K562 (cell line): ENCODE results near the gene HCRTR2. TPM values are rescaled to one million over a fixed set of nuclear protein-coding genes. Genes with fewer than 3 reads are reported as not detected.

ENCODE experiments used
- ATAC-seq: fragments of 200-7000 bp; cut with Tn5 transposase; 3 replicates; pipeline ENCODE4 v1.9.1; 2020; ENCODE audit warnings: moderate library complexity
- BruUV-seq: library from RNA; stranded (reverse); fragments of 400-500 nt; replicated peaks from 2 replicates; lab custom pipeline; 2021; lab: Mats Ljungman, UMichigan
- CTCF ChIA-PET: fragments of 300-600 bp; formaldehyde crosslinking; extraction: SDS; loops from one replicate; lab custom pipeline; 2021; ENCODE audit warnings: low intra/inter-chr PET ratio; lab: Yijun Ruan, JAX
- POLR2A ChIA-PET: fragments of 300-600, 350-650 bp; sonication (Branson Sonifier 250); formaldehyde crosslinking; extraction: SDS; loops from one replicate; lab custom pipeline; 2021; ENCODE audit warnings: antibody characterized with exemption, inconsistent platforms; lab: Yijun Ruan, JAX
- DNase-seq, 4 experiments: peaks; one replicate each; pipeline versions ENCODE4 v3.0.0 to v3.0.0-alpha.2; 2011 to 2018; ENCODE audit warnings: low spot score in 3 of 4, mixed read lengths in 3 of 4; ENCODE audit errors: extremely low read depth in 1 of 4
- FAIRE-seq: peaks from 2 replicates; lab custom pipeline; 2011; peaks lifted over from hg19 to GRCh38; lab: Jason Lieb, UNC
- H2AFZ ChIP-seq: 2 replicates; pipeline ENCODE4 v1.6.0; 2011; ENCODE audit warnings: low read depth, low read length, control low read depth, inconsistent platforms
- H3K27ac ChIP-seq: fragments of 200-600 bp; 3 replicates; pipeline ENCODE4 v1.8.0; 2011; ENCODE audit warnings: low read depth, mild to moderate bottlenecking, control low read depth, inconsistent platforms, low read length, moderate library complexity, mixed read lengths; ENCODE audit errors: extremely low read depth
- H3K27me3 ChIP-seq, 2 experiments: fragments of 300-600 bp in 1 of 2; 2 replicates in 1 of 2; 3 replicates in 1 of 2; pipeline versions ENCODE4 v1.6.0 to v1.8.0; 2011; ENCODE audit warnings: inconsistent platforms in 2 of 2, low read length in 2 of 2, mild to moderate bottlenecking in 1 of 2, mixed read lengths in 1 of 2, moderate library complexity in 1 of 2; ENCODE audit not compliant: control insufficient read depth in 2 of 2, insufficient read depth in 2 of 2
- H3K36me3 ChIP-seq: fragments of 300-600 bp; 3 replicates; pipeline ENCODE4 v1.8.0; 2011; ENCODE audit warnings: mild to moderate bottlenecking, low read length, inconsistent platforms; ENCODE audit not compliant: control insufficient read depth, insufficient read depth
- H3K4me1 ChIP-seq, 2 experiments: fragments of 200-600 bp in 1 of 2; replicated peaks in 1 of 2; 2 replicates in 1 of 2; 3 replicates in 1 of 2; pipeline versions ENCODE4 v1.5.1 to v1.8.0; 2011; ENCODE audit warnings: inconsistent platforms in 2 of 2, low read length in 2 of 2, mild to moderate bottlenecking in 1 of 2, mixed read lengths in 1 of 2, moderate library complexity in 1 of 2; ENCODE audit not compliant: control insufficient read depth in 2 of 2, insufficient read depth in 2 of 2
- H3K4me2 ChIP-seq: 2 replicates; pipeline ENCODE4 v1.6.1; 2011; ENCODE audit warnings: low read length, control low read depth, inconsistent platforms, mixed read lengths; ENCODE audit not compliant: insufficient read depth
- H3K4me3 ChIP-seq: fragments of 200-600 bp; sonication (generic), shearing (Covaris generic); 2 replicates; pipeline ENCODE4 v1.5.1; 2016; ENCODE audit warnings: control low read depth, inconsistent platforms
- H3K79me2 ChIP-seq: fragments of 200-600 bp; 3 replicates; pipeline ENCODE4 v1.8.0; 2011; ENCODE audit warnings: low read length, inconsistent platforms; ENCODE audit not compliant: control insufficient read depth, insufficient read depth
- H3K9ac ChIP-seq, 2 experiments: 2 replicates each; pipeline versions ENCODE4 v1.6.0 to v1.6.1; 2011; ENCODE audit warnings: low read depth in 2 of 2, low read length in 2 of 2, control low read depth in 1 of 2, inconsistent platforms in 1 of 2, mild to moderate bottlenecking in 1 of 2, mixed read lengths in 1 of 2; ENCODE audit not compliant: insufficient read depth in 1 of 2
- H3K9me1 ChIP-seq: one replicate; pipeline ENCODE4 v1.6.0; 2011; ENCODE audit warnings: inconsistent platforms, mild to moderate bottlenecking, low read length, moderate library complexity; ENCODE audit not compliant: control insufficient read depth, insufficient read depth
- H3K9me3 ChIP-seq: replicated peaks from 2 replicates; pipeline ENCODE4 v1.5.1; 2011; ENCODE audit warnings: low read depth, low read length, inconsistent platforms; ENCODE audit not compliant: control insufficient read depth, insufficient read depth
- H4K20me1 ChIP-seq: replicated peaks from 2 replicates; pipeline ENCODE4 v1.6.1; 2011; ENCODE audit warnings: low read length, inconsistent platforms, mixed read lengths; ENCODE audit not compliant: control insufficient read depth, insufficient read depth
- BCL6 ChIP-seq: fragments of 250-450 bp; sonication (Bioruptor Pico); IDR thresholded peaks from 2 replicates; pipeline ENCODE4 v1.4.0; 2020
- CEBPG ChIP-seq, 3 experiments: fragments of 200-800 bp in 1 of 3; sonication (Bioruptor generic) in 1 of 3; sonication (generic) in 1 of 3; formaldehyde crosslinking in 1 of 3; IDR thresholded peaks in 2 of 3; conservative IDR thresholded peaks in 1 of 3; 2 replicates each; pipeline versions ENCODE4 v1.6.1 to v1.8.0; 2016 to 2022; ENCODE audit warnings: missing compliant biosample characterization in 2 of 3, missing genetic modification characterization in 2 of 3, mild to moderate bottlenecking in 1 of 3, missing genetic modification reagents in 1 of 3
- NFATC3 ChIP-seq: fragments of 450-650 bp; IDR thresholded peaks from 2 replicates; pipeline ENCODE4 v1.6.1; 2017; ENCODE audit warnings: mild to moderate bottlenecking
- SLC30A9 ChIP-seq: fragments of 250-450 bp; sonication (Bioruptor Pico); IDR thresholded peaks from 2 replicates; pipeline ENCODE4 v1.8.0; 2022; ENCODE audit warnings: mild to moderate bottlenecking, moderate library complexity
- SMAD4 ChIP-seq: fragments of 250-450 bp; sonication (Bioruptor Pico); conservative IDR thresholded peaks from 2 replicates; pipeline ENCODE4 v1.8.0; 2021; ENCODE audit warnings: inconsistent platforms, mild to moderate bottlenecking, moderate library complexity
- SREBF1 ChIP-seq: fragments of 150-350 bp; IDR thresholded peaks from 2 replicates; pipeline ENCODE4 v1.6.1; 2014; ENCODE audit warnings: antibody characterized with exemption, low read depth, low read length, borderline replicate concordance
- ZNF316 ChIP-seq: fragments of 450-650 bp; IDR thresholded peaks from 2 replicates; pipeline ENCODE4 v1.6.1; 2016
- ZNF384 ChIP-seq: IDR thresholded peaks from 2 replicates; pipeline ENCODE4 v1.6.1; 2012; ENCODE audit warnings: low read depth, low read length, improper control_type of control experiment
- in situ Hi-C: fragments of 300-500 bp; cut with MboI; formaldehyde crosslinking; loops from 4 replicates; pipeline ENCODE4 v1.15.0; 2018; ENCODE audit warnings: inconsistent platforms, mixed read lengths
- intact Hi-C: fragments of 100-400 bp; cut with micrococcal nuclease; formaldehyde crosslinking; loops from 2 replicates; pipeline ENCODE4 v1.14.2; 2022
- polyA plus RNA-seq, 8 experiments: library from polyadenylated mRNA; depleted of rRNA in 4 of 8; stranded (reverse) in 5 of 8; unstranded in 3 of 8; fragments of >200 nt; fragmentation: Nextera tagmentation in 2 of 8; fragmentation: Illumina TruSeq in 1 of 8; extraction: Ambion mirVana in 2 of 8; extraction: Trizol in 1 of 8; gene quantifications; 2 replicates each; pipeline versions ENCODE4 v1.2.1 to v1.2.3, GENCODE V29; 2011 to 2014; ENCODE audit warnings: inconsistent platforms in 1 of 8, missing spikeins in 1 of 8
- total RNA-seq, 7 experiments: library from RNA; depleted of rRNA in 6 of 7; stranded (reverse); fragments of >200 nt in 6 of 7; fragmentation: Illumina TruSeq in 2 of 7; extraction: Trizol in 2 of 7; gene quantifications; 2 replicates each; pipeline versions ENCODE4 v1.2.1 to v1.2.3, GENCODE V29; 2011 to 2021; ENCODE audit warnings: low replicate concordance in 1 of 7
- TF ChIP-seq, protein P1 (sequence below): sonication (generic); formaldehyde crosslinking; IDR thresholded peaks from 2 replicates; pipeline ENCODE4 v1.8.0; 2022; ENCODE audit warnings: mild to moderate bottlenecking, missing genetic modification reagents

Gene HCRTR2
- total and polyA plus RNA-seq, 9 of the 15 experiments (the other 6 are each of a cell fraction or from before 2014, with no cell fraction given): not detected

DNA sequence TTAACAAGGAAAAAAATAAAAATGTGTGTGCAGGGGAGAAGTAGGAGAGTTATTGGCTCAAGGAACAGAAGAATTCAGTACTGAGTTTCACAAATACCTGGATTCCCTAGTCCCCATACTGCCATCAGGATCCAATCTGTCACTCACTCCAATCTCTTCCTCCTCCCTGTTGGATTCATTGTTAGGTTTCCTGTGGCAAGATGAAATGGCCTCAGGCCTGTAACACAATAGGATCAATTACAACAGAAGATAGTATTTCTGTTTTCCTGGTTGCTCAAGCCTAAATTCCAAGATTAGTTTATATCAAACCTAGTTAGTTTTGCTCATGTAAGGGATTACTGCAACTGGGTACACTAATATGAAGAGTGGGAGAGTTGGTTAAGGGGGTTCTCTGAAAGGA is 24.4 kb downstream of the HCRTR2 start (continued):
- TF ChIP-seq CEBPG (CRISPR knock-in tag; IDR thresholded peaks at IDR 0.05) (no peak), CEBPG (tag; conservative IDR thresholded peaks at IDR 0.05 in 1 of 2, IDR thresholded peaks at IDR 0.05 in 1 of 2) (no peak), BCL6 (CRISPR knock-in tag) (no peak), NFATC3 (no peak)
- TF ChIP-seq, protein P1, sequence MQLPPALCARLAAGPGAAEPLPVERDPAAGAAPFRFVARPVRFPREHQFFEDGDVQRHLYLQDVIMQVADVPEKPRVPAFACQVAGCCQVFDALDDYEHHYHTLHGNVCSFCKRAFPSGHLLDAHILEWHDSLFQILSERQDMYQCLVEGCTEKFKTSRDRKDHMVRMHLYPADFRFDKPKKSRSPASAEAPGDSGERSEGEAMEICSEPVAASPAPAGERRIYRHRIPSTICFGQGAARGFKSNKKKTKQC (CRISPR knock-in tag): no peak

DNA sequence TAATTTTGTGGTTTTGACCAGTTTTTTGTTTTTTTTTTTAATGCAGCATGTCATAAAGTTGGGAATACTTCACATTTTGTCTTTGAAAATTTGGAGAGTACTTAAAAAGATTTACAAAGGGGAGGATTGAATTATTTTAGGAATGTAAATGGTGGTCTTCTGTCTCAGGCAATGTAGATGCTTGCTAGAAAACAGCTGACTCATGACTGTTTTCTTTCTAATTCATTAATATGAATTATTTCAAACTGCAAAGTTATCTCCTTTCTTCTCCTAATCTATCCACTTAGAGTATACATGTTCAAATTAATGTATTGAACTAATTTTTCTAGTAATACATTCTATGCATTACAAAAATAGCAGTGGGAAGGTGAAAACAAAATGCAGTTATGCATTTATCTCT is 24.9 kb downstream of the HCRTR2 start:
- in situ Hi-C loops (no loop called here), intact Hi-C loops (no loop called here)
- no peak for DNase-seq
- Histone ChIP-seq H3K9ac (no peak overlapping the region), H3K9me3 (no peaks in the 10 kb centered on the region), H2AFZ (no peak overlapping the region), H3K79me2 (no peaks in the 10 kb centered on the region), H3K27me3 (no peaks in the 10 kb centered on the region), H4K20me1 (no peaks in the 10 kb centered on the region), H3K4me1 (no peaks in the 10 kb centered on the region), H3K9me1 (no peaks in the 10 kb centered on the region), H3K27ac (no peak overlapping the region), H3K4me2 (no peak overlapping the region), H3K4me3 (no peak overlapping the region), H3K36me3 (no peaks in the 10 kb centered on the region)
- peak; percentile 12; the same call in 1 of the 2 replicates for TF ChIP-seq ZNF316
- no peak for TF ChIP-seq SMAD4 (CRISPR knock-in tag)
- TF ChIP-seq SREBF1: no peak
- TF ChIP-seq SLC30A9 (CRISPR knock-in tag): no peak
- no peak for TF ChIP-seq ZNF384
- BruUV-seq: no TSS peak
- ChIA-PET CTCF (no interaction called here), POLR2A (no interaction called here)
- no peak for FAIRE-seq
- ATAC-seq: no peak
